ENCODE results near the gene FNBP1. TPM values are rescaled to one million over a fixed set of nuclear protein-coding genes. Genes with fewer than 3 reads are reported as not detected.
"Not testable (repeated sequence)": the region's sequence is repeated elsewhere in the genome, so short reads cannot be mapped to it uniquely, and the experiment has no call there.

FNBP1 gene
- total RNA-seq, 1 donor from 2014 or later = 23.5 TPM

GRCh38 chr9:129989740-129990139, 53.2 kb downstream of the FNBP1 start:
- no peak for ATAC-seq

GRCh38 chr9:129989362-129989708, 53.7 kb downstream of the FNBP1 start:
- ATAC-seq = no peak

- ATAC-seq = peak; percentile 49
These were observed 54.2 kb downstream of the FNBP1 start for GRCh38 chr9:129988607-129989361.

GRCh38 chr9:129987941-129988340, 55.0 kb downstream of the FNBP1 start:
- ATAC-seq = no peak

- ATAC-seq = no peak
These were observed 55.9 kb downstream of the FNBP1 start for GRCh38 chr9:129987047-129987446.

- not testable (repeated sequence) for ATAC-seq
These were observed 58.4 kb downstream of the FNBP1 start for GRCh38 chr9:129984589-129984988.

GRCh38 chr9:129983891-129984290, 59.1 kb downstream of the FNBP1 start:
- ATAC-seq = no peak

GRCh38 chr9:129981180-129981907, 61.6 kb downstream of the FNBP1 start:
- no peak for ATAC-seq

GRCh38 chr9:129980224-129980623, 62.8 kb downstream of the FNBP1 start:
- ATAC-seq = not testable (repeated sequence)

GRCh38 chr9:129979071-129979745, 63.8 kb downstream of the FNBP1 start:
- no peak for ATAC-seq

GRCh38 chr9:129972816-129973215, 70.2 kb downstream of the FNBP1 start:
- ATAC-seq = no peak

- peak; percentile 45 for ATAC-seq
These were observed 74.1 kb downstream of the FNBP1 start for GRCh38 chr9:129968690-129969485.

- no peak for ATAC-seq
These were observed 77.9 kb downstream of the FNBP1 start for GRCh38 chr9:129964901-129965734.

- peak; percentile 81 for ATAC-seq
These were observed 79.9 kb downstream of the FNBP1 start for GRCh38 chr9:129962889-129963703.

- ATAC-seq = no peak
These were observed 80.5 kb downstream of the FNBP1 start for GRCh38 chr9:129962451-129962864.

GRCh38 chr9:129958796-129959195, 84.2 kb downstream of the FNBP1 start:
- no peak for ATAC-seq

- no peak for ATAC-seq
These were observed 88.0 kb downstream of the FNBP1 start for GRCh38 chr9:129954868-129955550.

GRCh38 chr9:129953736-129954135, 89.3 kb downstream of the FNBP1 start:
- ATAC-seq = no peak

- ATAC-seq = no peak
These were observed 90.7 kb downstream of the FNBP1 start for GRCh38 chr9:129952337-129952736.

GRCh38 chr9:129949821-129950220, 93.2 kb downstream of the FNBP1 start:
- no peak for ATAC-seq

All from esophagus mucosa (tissue), 1 donor.